HG03060 (cell line): ENCODE results near the gene TOLLIP.

Source experiments
- ATAC-seq: cut with Tn5 transposase; IDR thresholded peaks from one replicate; pipeline ENCODE4 v1.9.1; 2021; ENCODE audit warnings: low read depth, moderate number of reproducible peaks; ENCODE audit not compliant: unreplicated experiment

Gene TOLLIP

GRCh38 chr11:1317993-1318392, 8.6 kb upstream of the TOLLIP start:
- ATAC-seq, result no peak

- no peak for ATAC-seq
These were observed 8.0 kb upstream of the TOLLIP start for GRCh38 chr11:1317432-1317831.

DNA sequence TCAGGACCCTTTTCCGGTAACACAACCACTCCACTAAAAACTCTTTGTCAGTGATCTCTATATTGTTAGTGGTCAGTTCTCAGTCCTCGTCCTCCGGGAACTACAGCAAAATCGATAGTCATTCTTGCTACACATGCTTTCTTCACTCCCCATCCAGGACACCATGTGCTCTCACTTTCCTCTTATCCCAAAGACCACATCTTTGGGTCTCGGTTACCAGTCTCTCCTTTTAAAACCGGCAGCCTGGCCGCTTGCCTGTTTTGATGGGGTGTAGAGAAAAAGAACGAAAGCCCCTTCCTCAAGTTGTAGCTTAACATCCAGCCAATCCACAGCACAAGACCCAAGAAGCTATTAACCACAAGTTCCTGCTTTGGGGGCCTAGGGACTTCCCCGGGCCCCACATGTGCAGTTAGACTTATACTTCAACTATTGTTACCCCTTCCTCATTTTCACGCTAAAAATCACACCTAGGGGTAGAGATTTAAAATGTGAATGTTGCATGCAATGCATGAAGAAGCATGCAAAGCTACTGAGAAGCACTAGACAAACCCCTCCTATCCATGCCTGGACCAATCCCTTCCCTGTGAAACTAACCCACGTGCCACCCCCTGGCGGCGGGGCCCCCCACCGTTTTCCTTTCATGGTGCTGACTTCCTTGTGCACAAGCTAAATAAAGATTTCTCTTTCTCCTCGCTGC, 1.5 kb upstream of the TOLLIP start:
- ATAC-seq, result no peak

- no peak for ATAC-seq
These were observed 871 bp upstream of the TOLLIP start for GRCh38 chr11:1310318-1310687.

GRCh38 chr11:1308743-1309497, 512 bp downstream of the TOLLIP start:
- ATAC-seq, result peak; percentile 25

DNA sequence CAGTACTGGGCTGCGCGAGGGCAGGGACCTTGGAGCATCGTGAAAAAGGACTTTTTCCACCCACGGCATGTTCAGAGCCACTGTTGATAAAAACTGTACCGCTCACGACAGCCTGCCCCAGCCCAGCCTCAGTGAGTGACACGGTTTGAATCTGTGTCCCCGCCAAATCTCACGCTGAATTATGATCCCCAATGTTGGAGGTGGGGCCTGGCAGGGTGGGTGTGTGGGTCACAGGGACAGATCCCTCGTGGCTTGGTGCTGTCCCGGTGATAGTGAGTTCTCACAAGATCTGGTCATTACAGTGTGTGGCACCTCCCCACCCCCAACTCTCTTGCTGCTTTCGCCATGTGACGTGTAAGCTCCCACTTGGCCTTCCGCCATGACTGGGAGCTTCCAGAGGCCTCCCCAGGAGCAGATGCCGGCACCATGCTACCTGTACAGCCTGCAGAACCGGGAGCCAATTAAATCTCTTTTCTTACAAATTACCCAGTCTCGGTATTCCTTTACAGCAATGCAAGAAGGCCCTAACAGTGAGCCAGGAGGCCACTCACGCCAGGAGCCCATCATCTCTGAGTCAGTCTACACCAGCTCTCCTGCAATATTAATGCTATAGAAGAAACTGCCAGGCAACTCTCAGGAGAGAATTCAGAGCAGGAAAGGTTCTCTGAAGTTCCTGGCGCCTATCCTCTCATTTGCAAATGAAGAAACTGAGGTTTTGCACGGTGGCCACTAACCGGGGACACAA, 1.3 kb downstream of the TOLLIP start:
- no peak for ATAC-seq

DNA sequence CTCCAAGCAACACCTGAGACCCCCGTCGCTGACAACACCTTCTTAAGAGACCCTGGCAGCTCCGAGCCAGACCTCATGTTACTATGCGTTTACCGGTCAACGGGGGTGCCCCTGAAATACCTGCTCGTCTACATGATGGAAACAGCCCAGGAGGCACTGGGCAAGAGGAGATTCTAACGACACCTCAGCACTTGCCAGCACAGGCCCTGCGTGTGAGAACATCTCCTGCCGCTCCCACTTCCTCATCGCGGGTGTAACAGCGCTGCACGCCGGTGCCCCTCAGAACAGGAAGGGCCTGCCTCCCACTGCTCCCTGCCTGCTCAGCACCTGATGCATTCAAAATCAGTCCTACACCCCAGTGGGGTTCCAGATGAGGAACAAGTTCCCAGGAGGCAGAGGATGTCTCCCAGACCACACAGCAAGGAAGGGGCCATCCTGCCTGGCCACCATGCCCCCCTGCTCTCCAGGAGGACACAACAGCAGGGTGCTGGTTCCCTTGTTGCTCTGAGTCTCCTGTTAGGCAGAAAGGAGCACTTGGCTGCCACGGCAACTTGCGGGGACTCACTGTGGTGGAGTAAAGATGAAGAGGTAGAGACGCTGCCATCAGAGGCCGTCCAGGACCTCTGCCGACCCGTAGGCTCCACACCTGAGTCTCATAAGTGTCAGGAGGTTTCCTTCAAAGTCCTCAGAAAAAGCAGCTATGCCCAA, 2.1 kb downstream of the TOLLIP start:
- no peak for ATAC-seq

DNA sequence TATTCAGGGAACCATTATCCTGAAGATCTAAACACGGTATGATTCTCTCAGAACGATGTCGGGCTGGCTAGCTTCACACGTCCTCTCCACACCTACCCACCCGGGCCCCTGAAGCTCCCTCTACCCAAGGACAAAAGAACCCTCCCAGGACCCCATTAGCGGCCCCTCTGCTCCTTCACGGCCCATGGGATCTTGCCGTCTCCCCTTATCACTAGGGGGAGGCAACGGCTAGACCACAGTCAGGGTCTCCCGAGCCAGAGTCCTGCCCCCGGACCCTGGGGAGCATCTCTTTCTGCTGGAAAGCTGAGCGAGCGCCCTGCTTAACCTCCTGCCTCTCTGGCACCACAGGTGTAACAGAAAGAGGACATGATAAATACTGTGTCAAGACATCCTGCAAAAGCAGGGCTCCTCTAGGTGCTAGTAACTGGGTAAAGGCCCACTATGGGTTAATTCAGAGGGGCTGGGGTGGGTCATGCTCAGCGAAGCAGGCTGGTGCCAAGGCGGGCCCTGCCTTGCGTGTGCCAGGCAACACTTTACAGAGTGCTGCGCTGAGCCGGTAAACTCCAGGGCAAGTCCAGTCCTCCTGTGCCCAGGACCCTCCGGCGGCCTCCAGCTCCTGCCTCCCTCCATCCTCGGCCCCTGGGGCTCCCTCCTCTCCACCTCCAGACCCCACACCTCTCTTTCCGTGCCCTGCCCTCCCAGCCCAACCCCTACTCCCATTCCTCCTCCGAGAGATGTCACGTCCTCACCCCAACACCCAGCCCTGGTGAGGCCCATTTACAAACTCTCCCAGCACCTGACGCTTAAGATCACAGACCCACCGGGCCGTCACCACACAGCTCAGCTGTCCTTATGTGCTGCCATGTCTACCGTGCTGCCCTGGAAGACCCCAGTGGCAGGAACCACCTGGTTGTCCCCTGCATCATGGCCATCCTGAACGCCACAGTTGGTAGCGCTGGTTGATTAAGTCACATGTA, 3.0 kb downstream of the TOLLIP start:
- ATAC-seq, result no peak

GRCh38 chr11:1305501-1306056, 3.9 kb downstream of the TOLLIP start:
- ATAC-seq, result no peak

DNA sequence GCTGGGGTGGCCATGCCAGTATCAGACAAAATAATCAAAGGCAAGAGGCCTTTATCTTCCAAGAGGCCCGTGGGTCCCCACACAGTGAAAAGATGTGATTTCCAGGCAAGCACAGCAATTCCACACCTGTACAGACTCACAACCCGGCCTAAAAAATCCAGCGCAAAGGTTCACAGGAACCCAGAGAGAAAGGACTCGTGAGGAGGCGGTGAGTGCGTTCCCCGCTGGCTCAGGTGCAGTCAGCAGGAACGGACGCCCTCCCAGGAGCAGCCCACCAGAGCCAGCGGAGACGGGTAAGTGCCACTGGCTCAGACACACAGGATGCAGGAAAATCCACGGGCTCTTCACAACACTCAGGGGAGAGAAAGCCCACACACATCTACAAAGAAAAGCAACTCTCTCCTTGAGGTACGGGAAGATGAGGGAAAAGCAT, 4.4 kb downstream of the TOLLIP start:
- no peak for ATAC-seq

- ATAC-seq, result no peak
These were observed 5.1 kb downstream of the TOLLIP start for GRCh38 chr11:1304380-1304779.

- no peak for ATAC-seq
These were observed 5.5 kb downstream of the TOLLIP start for GRCh38 chr11:1303973-1304372.

GRCh38 chr11:1303126-1303821, 6.2 kb downstream of the TOLLIP start:
- no peak for ATAC-seq

- no peak for ATAC-seq
These were observed 6.8 kb downstream of the TOLLIP start for GRCh38 chr11:1302461-1303125.

GRCh38 chr11:1302041-1302460, 7.4 kb downstream of the TOLLIP start:
- no peak for ATAC-seq

GRCh38 chr11:1301220-1302000, 8.0 kb downstream of the TOLLIP start:
- no peak for ATAC-seq

DNA sequence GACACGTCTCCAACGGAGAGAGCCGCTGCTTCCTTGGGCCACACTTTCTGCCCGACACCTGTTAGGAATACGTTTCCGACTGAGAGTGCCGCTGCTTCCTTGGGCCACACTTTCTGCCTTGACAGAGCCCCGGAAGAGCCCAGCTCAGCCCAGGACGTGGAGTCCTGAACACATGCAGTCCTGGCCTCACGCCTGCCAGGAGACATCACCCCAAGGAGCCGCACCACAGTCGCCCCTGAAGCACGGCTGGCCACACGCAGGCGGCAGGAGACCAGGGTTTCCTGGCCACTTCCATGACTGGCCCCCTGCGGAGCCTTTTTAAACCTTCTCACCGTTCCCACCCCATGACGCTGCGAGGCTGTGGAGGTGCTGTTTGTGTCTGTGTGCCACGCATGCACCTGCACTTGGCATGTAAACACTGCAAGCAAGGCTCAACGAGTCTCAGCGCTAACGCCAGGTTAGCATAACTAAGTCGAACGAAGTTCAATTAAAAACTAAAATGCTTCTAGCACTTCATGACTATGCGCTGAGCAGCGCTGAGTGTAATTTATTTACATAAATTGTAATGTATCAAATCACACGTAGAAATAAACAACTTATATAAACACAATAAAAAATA, 8.8 kb downstream of the TOLLIP start:
- no peak for ATAC-seq
